Measurements from ENCODE around the gene BCORL1.

BCORL1 gene

GRCh38 chrX:130071611-130072344 lies 89.3 kb downstream of the BCORL1 start:
- FAIRE-seq, result no peak

DNA sequence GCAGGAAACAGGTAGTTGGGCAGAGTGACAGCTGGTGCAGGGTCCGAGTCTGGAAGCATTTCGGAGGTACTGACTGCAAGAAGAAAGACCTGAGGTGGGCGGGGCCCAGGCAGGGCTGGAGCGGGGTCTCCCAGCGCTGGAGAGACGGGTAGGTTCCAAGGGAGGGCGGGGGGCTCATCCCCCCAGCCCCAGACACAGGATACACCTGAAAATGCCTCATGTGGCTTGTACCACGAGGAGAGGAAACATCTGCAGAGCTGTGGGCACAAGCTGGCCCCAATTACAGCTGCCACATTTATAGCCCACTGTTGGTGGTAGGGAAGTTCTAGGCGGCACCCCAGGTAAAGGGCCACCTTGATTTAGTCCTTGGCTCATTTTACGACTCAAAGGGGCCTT lies 89.9 kb downstream of the BCORL1 start:
- FAIRE-seq, result no peak

- FAIRE-seq, result no peak
Observed at GRCh38 chrX:130075777-130076176, 93.3 kb downstream of the BCORL1 start.

- peak; percentile 50 for FAIRE-seq
Observed at GRCh38 chrX:130079824-130080406, 97.5 kb downstream of the BCORL1 start.

DNA sequence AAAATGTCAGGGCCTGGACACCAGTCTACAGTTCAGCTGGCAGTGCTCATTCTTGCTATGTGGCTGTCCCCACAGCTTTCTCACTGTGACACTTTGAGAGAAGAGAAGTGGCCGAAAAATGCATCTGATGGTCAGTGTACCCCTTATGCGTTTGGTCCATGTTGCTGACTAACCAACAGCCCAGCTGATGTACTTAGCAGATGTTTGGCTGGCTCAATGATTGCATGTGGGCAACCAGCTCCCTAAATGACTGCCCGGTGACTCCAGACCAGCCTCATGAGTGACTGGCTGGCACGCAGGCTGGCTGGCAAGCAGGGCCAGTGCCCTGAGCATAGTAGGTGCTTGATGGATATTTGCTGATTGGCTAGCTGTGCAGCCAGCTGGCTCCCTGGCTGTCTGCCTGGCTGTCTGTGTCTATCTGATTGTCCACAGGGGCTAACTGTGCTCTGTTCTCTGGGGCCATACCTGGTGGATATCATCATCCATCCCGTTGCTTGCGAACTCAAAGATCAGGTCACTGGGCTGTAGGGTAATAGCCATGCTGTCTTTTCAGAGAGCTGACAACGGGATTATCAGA lies 98.4 kb downstream of the BCORL1 start:
- FAIRE-seq, result no peak

DNA sequence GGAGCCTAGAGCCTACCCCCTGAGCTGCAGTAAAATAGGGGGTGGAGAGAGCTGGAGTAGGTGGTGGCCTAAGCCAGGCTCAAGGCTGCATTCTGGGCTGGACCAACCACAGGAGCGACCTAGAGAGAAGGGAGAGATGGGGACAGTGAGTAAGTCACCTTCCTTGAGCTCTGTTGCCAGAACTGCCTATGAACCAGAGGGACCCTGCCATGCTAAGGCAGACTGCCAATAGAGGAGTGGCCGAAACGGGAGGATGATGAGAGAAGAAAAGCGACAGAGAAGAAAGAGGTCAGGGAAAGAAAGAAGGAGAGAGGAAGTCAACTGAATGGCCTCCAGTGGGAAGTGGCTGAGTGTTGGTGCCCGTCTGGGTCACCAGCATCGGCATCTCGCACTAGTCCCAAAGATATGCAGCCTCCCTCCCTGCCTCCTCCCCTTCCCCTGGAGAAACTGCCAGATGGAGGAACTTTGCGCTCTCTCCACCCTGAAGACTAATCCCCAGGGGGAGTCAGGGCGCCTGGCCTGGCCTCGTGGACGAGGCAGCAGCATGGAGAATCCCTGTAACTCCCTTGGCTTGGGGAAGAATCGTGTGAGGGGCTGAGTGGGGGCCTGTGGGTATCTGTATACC lies 99.1 kb downstream of the BCORL1 start:
- FAIRE-seq, result no peak

- no peak for FAIRE-seq
Observed at GRCh38 chrX:130082244-130083106, 100.0 kb downstream of the BCORL1 start.

- no peak for FAIRE-seq
Observed at GRCh38 chrX:130083107-130083490, 100.7 kb downstream of the BCORL1 start.

DNA sequence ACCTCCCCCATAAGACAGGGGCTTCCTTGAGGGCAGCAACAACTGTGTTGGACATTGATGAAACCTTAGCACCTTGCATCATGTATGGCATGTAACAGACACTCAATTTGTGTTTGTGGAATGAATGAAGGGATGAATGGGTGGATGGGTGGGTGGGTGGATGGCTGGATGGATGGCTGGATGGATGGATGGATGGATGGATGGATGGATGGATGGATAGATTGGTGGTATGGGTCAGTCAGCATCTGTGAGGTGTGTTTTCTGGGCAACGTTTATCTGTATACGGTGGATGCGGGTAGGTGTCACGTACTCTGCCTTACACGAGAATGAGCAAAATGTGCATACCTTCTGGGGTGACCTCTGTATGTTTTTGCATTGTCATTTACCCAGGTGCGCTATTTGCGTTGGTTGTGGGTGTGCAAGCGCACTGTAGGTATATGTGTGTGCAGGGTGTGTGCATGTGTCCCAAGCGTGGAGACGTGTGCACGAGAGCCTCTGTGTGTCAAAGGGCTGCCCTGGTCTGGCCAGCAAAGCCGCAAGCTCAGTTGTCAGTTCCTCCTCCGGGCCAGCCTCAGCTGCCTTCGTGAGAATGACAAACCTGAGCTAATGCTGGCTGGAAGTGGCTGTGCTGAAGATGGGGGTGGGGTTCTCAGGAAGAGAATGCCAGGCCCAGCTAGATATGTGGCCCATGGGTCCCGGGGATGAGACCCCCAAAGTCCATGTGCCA lies 101.4 kb downstream of the BCORL1 start:
- no peak for FAIRE-seq

GRCh38 chrX:130084631-130085237 lies 102.3 kb downstream of the BCORL1 start:
- no peak for FAIRE-seq

DNA sequence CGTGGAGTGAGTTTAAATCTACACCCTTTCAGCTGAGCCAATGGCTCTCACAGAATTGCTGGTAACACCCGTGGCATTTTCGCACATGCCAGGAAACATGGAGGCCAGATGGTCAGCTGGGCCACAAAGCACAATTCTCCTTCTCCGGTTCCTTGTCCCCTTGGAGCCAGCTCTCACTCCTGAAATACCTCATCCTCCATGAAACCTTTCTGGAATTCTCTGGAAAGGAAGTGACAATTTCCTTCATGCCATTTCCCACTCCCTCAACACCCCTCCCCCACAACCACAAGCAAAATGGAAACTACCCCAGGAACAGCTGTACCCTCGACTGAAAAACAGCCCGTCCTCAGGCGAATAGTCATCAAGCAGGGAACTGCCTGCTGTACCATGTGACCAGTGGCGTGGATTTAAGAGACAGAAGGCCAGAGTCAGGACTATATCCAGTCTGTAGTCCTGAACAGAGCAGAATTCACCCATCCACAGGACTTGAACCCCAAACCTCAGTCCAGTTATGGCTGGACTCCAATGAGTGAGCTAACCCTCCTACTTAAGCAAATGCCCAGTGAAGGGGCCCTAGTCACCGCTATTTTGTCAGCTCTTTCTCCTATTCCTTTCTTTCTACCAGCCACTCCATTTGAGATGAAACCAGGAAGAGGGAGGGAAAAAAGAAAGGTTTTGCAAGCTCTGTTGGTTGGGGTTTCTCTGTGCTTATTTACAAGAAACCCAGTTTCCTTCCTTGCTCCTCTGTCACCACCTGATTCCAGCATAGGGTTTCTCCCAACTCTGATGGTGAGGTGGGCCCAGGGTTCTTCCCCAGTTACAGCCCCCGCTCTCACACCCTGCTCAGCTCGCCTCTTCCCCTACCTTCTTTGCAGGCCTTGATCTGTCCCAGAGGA lies 103.4 kb downstream of the BCORL1 start:
- no peak for FAIRE-seq

DNA sequence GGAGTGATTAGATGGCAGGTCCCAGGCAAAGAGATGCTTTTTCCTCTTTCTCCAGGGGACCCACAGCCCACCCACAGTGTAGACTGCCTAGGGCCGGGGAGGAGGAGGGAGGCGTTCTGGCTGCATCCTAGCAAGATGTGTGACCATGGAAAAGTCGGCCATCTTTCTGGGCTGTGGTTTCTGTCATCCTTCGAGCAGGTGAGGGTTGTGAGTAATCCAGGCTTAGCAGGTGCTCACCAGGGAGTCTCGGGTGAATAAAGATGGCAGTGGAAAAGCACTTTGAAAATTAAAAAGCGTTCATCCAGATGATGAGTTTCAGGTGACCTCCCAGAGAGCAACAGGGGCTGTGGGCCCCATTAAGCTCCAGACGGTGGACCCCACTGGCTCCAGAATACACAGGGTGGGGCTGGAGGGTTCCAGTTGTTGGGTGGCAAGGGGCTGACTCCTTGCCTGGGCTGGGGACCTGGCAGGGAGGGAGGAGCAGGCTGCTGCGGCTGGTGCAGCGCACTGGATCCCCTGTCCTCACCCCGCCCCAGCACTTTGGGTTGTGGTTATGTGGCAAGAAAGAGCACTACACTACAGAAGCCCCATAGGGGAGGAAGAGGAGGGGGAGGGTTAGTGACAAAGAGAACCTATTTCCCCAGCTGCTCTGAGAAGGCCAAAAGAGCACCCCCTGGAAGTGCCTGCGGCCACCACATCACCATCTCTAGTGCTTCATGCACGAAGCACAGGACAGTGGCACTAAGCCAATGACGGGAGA lies 104.2 kb downstream of the BCORL1 start:
- no peak for FAIRE-seq

DNA sequence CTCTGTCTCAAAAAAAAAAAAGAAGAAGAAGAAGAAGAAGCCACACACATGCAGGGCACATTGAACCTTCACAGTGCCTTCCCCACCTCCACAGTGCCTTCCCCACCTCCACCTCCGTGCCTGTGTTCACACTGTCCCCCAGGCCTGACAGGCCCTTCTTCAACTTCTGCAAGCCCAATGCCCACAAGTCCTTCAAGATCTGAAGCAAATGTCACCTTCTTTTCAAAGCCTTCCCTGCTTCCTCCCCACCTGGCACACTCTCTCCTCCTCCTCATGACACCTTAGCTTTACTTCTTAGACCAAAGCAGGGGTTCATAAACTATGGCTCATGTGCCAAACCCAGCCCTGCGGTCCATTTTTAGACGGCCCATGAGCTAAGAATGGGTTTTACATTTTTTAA lies 107.9 kb downstream of the BCORL1 start:
- no peak for FAIRE-seq

GRCh38 chrX:130091980-130092522 lies 109.6 kb downstream of the BCORL1 start:
- FAIRE-seq, result no peak

GRCh38 chrX:130093271-130093670 lies 110.8 kb downstream of the BCORL1 start:
- FAIRE-seq, result no peak

GRCh38 chrX:130094696-130095095 lies 112.3 kb downstream of the BCORL1 start:
- FAIRE-seq, result no peak

GRCh38 chrX:130095249-130096030 lies 113.0 kb downstream of the BCORL1 start:
- FAIRE-seq, result no peak

- no peak for FAIRE-seq
Observed at GRCh38 chrX:130097507-130098209, 115.2 kb downstream of the BCORL1 start.

Measured in TTC549 (cell line).